ENCODE data around the gene PALLD. TPM values are rescaled to one million over a fixed set of nuclear protein-coding genes. Genes with fewer than 3 reads are reported as not detected.

Gene PALLD
- total and polyA plus RNA-seq, 2 of the 13 experiments (the other 11 are each of a cell fraction or from before 2014, with no cell fraction given) = 0.50 to 1.5 TPM

- TF ChIP-seq MED1 (CRISPR knock-in tag; IDR thresholded peaks at IDR 0.05) = 0 out of 2 replicates have a peak, but pooled peaks have one; percentile 16
- peak; percentile 71 for TF ChIP-seq RARA (CRISPR knock-in tag; IDR thresholded peaks at IDR 0.05)
- no peak for TF ChIP-seq NCOA2 (CRISPR knock-in tag; IDR thresholded peaks at IDR 0.05)
- 0 out of 4 replicates have a peak, but pooled peaks of 1 of the 2 experiments have one; percentile 15 for TF ChIP-seq ATF4 (CRISPR knock-in tag; IDR thresholded peaks at IDR 0.05)
- TF ChIP-seq RXRB (CRISPR knock-in tag; IDR thresholded peaks at IDR 0.05; ENCODE audit: borderline replicate concordance) = 0 out of 2 replicates have a peak, but pooled peaks have one; percentile 23
- peak; percentile 93 for TF ChIP-seq BCL6 (CRISPR knock-in tag; IDR thresholded peaks at IDR 0.05)
- 0 out of 2 replicates have a peak, but pooled peaks have one; percentile 22 for TF ChIP-seq NR2F6 (IDR thresholded peaks at IDR 0.05)
- peak; percentile 66; the same call in 1 of the 2 replicates for TF ChIP-seq NR2F6 (CRISPR knock-in tag; IDR thresholded peaks at IDR 0.05)
- peak; percentile 27; the same call in 1 of the 2 replicates for TF ChIP-seq ZFY (CRISPR knock-in tag; IDR thresholded peaks at IDR 0.05)
- TF ChIP-seq ZNF33B (CRISPR knock-in tag; IDR thresholded peaks at IDR 0.05) = no peak
- TF ChIP-seq RAD51 (IDR thresholded peaks at IDR 0.05; ENCODE audit: borderline replicate concordance) = peak; percentile 71; the same call in 1 of the 2 replicates
- 0 out of 2 replicates have a peak, but pooled peaks have one; percentile 29 for TF ChIP-seq POGZ (CRISPR knock-in tag; IDR thresholded peaks at IDR 0.05)
- no peak for TF ChIP-seq ZMAT5 (CRISPR knock-in tag; IDR thresholded peaks at IDR 0.05; ENCODE audit: borderline replicate concordance, low read depth)
- TF ChIP-seq SALL1 (CRISPR knock-in tag; IDR thresholded peaks at IDR 0.05) = peak; percentile 76; the same call in 1 of the 2 replicates
Measured at GRCh38 chr4:168677879-168678278, 181.0 kb downstream of the PALLD start (continued).
